ENCODE measurements around the gene CNGA3.

CNGA3 gene

DNA sequence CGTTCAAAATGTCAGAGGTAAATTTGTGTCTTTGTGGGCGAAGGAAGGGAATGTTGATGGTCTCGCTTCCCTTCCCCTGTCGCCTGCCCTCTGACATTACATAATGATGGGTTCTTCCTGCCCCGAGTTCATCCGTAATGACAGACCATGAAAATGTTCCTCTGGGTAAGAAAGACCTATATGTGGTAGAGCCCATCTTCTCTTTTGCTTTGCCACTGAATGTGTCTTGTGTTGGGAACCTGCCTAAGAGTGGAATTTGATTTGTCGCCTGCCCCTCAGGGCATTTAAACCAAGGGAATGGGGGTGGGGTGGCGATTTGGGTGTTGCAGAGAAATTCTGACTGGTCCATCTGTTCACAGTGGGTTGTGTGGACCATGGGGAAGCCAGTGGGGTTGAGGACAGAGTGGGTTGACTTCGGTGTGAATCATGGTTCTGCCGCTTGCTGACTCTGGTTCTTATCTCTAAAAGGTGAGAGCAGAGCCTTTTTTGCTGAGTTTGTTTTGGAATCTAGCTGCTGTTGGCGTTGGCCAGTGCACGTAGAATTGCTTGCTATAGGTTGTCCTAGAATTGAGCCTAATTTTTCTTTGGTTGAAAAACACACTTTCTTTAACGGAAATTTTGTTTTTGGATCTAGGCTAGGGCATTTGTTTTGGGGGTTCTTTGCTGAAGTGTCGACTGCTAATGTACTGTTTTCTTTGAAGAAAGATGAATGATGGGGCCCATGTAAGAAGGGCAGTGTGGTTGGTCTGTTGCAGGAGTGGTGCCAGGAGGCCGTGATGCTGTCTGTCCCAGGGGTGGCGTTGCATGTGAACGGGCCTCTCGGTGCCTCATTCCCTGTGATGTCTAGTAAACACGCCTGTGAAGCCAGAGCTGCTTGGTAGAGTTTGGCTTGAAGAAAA lies 99.7 kb downstream of the CNGA3 start (continued):
- TF ChIP-seq, protein P1, sequence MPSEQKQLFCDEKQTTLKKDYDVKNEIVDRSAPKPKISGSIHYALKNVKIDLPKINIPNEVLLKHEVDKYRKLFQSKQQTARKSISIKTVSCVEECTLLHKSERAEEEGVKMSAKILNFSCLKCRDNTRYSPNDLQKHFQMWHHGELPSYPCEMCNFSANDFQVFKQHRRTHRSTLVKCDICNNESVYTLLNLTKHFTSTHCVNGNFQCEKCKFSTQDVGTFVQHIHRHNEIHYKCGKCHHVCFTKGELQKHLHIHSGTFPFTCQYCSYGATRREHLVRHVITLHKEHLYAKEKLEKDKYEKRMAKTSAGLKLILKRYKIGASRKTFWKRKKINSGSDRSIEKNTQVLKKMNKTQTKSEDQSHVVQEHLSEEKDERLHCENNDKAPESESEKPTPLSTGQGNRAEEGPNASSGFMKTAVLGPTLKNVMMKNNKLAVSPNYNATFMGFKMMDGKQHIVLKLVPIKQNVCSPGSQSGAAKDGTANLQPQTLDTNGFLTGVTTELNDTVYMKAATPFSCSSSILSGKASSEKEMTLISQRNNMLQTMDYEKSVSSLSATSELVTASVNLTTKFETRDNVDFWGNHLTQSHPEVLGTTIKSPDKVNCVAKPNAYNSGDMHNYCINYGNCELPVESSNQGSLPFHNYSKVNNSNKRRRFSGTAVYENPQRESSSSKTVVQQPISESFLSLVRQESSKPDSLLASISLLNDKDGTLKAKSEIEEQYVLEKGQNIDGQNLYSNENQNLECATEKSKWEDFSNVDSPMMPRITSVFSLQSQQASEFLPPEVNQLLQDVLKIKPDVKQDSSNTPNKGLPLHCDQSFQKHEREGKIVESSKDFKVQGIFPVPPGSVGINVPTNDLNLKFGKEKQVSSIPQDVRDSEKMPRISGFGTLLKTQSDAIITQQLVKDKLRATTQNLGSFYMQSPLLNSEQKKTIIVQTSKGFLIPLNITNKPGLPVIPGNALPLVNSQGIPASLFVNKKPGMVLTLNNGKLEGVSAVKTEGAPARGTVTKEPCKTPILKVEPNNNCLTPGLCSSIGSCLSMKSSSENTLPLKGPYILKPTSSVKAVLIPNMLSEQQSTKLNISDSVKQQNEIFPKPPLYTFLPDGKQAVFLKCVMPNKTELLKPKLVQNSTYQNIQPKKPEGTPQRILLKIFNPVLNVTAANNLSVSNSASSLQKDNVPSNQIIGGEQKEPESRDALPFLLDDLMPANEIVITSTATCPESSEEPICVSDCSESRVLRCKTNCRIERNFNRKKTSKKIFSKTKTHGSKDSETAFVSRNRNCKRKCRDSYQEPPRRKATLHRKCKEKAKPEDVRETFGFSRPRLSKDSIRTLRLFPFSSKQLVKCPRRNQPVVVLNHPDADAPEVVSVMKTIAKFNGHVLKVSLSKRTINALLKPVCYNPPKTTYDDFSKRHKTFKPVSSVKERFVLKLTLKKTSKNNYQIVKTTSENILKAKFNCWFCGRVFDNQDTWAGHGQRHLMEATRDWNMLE (tag by site-specific recombination; conservative IDR thresholded peaks at IDR 0.05; ENCODE audit: low read depth), result no peak
- TF ChIP-seq ZNF335 (tag by site-specific recombination; conservative IDR thresholded peaks at IDR 0.05) (peak; percentile 82), ZSCAN16 (tag by site-specific recombination; IDR thresholded peaks at IDR 0.05) (no peak), GLIS2 (tag by site-specific recombination; IDR thresholded peaks at IDR 0.05) (no peak), ZBTB20 (tag by site-specific recombination; IDR thresholded peaks at IDR 0.05) (peak; percentile 36; the same call in 1 of the 2 replicates), ZNF24 (tag by site-specific recombination; IDR thresholded peaks at IDR 0.05) (no peak), IKZF3 (tag by site-specific recombination; IDR thresholded peaks at IDR 0.05) (no peak), ZNF658 (tag by site-specific recombination; IDR thresholded peaks at IDR 0.05) (no peak), SALL2 (tag by site-specific recombination; IDR thresholded peaks at IDR 0.05; ENCODE audit: borderline replicate concordance) (no peak), ZNF366 (tag by site-specific recombination; conservative IDR thresholded peaks at IDR 0.05) (no peak), KLF7 (tag by site-specific recombination; IDR thresholded peaks at IDR 0.05; ENCODE audit: borderline replicate concordance) (no peak), ZNF221 (tag by site-specific recombination; IDR thresholded peaks at IDR 0.05; ENCODE audit: borderline replicate concordance) (no peak), ZNF561 (tag by site-specific recombination; IDR thresholded peaks at IDR 0.05; ENCODE audit: borderline replicate concordance) (no peak), ZNF548 (tag by site-specific recombination; IDR thresholded peaks at IDR 0.05) (no peak), EGR2 (tag by site-specific recombination; IDR thresholded peaks at IDR 0.05; ENCODE audit: low read depth) (peak; percentile 31; the same call in 1 of the 2 replicates), WT1 (tag by site-specific recombination; IDR thresholded peaks at IDR 0.05) (no peak), ZNF785 (tag by site-specific recombination; IDR thresholded peaks at IDR 0.05) (no peak), ZNF146 (tag by site-specific recombination; IDR thresholded peaks at IDR 0.05) (no peak), KLF1 (tag by site-specific recombination; IDR thresholded peaks at IDR 0.05) (no peak), ZBTB21 (tag by site-specific recombination; IDR thresholded peaks at IDR 0.05) (no peak)
- TF ChIP-seq, protein P2, sequence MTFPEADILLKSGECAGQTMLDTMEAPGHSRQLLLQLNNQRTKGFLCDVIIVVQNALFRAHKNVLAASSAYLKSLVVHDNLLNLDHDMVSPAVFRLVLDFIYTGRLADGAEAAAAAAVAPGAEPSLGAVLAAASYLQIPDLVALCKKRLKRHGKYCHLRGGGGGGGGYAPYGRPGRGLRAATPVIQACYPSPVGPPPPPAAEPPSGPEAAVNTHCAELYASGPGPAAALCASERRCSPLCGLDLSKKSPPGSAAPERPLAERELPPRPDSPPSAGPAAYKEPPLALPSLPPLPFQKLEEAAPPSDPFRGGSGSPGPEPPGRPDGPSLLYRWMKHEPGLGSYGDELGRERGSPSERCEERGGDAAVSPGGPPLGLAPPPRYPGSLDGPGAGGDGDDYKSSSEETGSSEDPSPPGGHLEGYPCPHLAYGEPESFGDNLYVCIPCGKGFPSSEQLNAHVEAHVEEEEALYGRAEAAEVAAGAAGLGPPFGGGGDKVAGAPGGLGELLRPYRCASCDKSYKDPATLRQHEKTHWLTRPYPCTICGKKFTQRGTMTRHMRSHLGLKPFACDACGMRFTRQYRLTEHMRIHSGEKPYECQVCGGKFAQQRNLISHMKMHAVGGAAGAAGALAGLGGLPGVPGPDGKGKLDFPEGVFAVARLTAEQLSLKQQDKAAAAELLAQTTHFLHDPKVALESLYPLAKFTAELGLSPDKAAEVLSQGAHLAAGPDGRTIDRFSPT (tag by site-specific recombination; IDR thresholded peaks at IDR 0.05), result no peak
- TF ChIP-seq, protein P3, sequence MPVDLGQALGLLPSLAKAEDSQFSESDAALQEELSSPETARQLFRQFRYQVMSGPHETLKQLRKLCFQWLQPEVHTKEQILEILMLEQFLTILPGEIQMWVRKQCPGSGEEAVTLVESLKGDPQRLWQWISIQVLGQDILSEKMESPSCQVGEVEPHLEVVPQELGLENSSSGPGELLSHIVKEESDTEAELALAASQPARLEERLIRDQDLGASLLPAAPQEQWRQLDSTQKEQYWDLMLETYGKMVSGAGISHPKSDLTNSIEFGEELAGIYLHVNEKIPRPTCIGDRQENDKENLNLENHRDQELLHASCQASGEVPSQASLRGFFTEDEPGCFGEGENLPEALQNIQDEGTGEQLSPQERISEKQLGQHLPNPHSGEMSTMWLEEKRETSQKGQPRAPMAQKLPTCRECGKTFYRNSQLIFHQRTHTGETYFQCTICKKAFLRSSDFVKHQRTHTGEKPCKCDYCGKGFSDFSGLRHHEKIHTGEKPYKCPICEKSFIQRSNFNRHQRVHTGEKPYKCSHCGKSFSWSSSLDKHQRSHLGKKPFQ (tag by site-specific recombination; IDR thresholded peaks at IDR 0.05), result peak; percentile 66; the same call in 1 of the 2 replicates
- TF ChIP-seq, protein P4, sequence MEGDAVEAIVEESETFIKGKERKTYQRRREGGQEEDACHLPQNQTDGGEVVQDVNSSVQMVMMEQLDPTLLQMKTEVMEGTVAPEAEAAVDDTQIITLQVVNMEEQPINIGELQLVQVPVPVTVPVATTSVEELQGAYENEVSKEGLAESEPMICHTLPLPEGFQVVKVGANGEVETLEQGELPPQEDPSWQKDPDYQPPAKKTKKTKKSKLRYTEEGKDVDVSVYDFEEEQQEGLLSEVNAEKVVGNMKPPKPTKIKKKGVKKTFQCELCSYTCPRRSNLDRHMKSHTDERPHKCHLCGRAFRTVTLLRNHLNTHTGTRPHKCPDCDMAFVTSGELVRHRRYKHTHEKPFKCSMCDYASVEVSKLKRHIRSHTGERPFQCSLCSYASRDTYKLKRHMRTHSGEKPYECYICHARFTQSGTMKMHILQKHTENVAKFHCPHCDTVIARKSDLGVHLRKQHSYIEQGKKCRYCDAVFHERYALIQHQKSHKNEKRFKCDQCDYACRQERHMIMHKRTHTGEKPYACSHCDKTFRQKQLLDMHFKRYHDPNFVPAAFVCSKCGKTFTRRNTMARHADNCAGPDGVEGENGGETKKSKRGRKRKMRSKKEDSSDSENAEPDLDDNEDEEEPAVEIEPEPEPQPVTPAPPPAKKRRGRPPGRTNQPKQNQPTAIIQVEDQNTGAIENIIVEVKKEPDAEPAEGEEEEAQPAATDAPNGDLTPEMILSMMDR (tag by site-specific recombination; IDR thresholded peaks at IDR 0.05), result peak; percentile 25; the same call in 1 of the 2 replicates
- TF ChIP-seq, protein P5, sequence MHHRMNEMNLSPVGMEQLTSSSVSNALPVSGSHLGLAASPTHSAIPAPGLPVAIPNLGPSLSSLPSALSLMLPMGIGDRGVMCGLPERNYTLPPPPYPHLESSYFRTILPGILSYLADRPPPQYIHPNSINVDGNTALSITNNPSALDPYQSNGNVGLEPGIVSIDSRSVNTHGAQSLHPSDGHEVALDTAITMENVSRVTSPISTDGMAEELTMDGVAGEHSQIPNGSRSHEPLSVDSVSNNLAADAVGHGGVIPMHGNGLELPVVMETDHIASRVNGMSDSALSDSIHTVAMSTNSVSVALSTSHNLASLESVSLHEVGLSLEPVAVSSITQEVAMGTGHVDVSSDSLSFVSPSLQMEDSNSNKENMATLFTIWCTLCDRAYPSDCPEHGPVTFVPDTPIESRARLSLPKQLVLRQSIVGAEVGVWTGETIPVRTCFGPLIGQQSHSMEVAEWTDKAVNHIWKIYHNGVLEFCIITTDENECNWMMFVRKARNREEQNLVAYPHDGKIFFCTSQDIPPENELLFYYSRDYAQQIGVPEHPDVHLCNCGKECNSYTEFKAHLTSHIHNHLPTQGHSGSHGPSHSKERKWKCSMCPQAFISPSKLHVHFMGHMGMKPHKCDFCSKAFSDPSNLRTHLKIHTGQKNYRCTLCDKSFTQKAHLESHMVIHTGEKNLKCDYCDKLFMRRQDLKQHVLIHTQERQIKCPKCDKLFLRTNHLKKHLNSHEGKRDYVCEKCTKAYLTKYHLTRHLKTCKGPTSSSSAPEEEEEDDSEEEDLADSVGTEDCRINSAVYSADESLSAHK (tag by site-specific recombination; IDR thresholded peaks at IDR 0.05), result no peak
- TF ChIP-seq, protein P6, sequence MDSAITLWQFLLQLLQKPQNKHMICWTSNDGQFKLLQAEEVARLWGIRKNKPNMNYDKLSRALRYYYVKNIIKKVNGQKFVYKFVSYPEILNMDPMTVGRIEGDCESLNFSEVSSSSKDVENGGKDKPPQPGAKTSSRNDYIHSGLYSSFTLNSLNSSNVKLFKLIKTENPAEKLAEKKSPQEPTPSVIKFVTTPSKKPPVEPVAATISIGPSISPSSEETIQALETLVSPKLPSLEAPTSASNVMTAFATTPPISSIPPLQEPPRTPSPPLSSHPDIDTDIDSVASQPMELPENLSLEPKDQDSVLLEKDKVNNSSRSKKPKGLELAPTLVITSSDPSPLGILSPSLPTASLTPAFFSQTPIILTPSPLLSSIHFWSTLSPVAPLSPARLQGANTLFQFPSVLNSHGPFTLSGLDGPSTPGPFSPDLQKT (IDR thresholded peaks at IDR 0.05; ENCODE audit: borderline replicate concordance, low read depth, low read length), result no peak
